Measurements from ENCODE around the gene MKRN2. TPM values are rescaled to one million over a fixed set of nuclear protein-coding genes. Genes with fewer than 3 reads are reported as not detected.
"Not testable (repeated sequence)": the region's sequence is repeated elsewhere in the genome, so short reads cannot be mapped to it uniquely, and the experiment has no call there.

MKRN2 gene
- total RNA-seq, 1 donor from 2014 or later: 22.3 TPM

DNA sequence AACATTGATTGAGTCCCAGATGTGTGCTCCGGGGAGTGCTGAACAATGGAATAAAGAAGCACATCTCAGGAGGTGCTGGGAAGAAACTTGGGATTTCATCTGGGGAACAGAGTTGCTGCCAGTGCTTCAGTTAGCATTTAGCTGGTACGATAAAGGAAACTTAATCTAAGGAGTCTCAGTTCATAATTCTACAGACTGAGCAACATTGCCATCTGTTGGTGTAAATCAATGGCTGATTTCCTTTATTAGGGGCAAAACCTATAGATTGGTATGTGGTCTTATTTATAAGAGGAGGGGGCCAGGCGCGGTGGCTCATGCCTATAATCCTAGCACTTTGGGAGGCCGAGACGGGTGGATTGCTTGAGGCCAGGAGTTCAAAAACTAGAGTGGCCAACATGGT, 20.5 kb upstream of the MKRN2 start:
- DNase-seq (no peak), ATAC-seq (ENCODE audit: low read depth) (no peak)
- ChIA-PET POLR2A (no interaction called here), CTCF (no interaction called here)
- no peak overlapping the region for H3K27ac Mint-ChIP-seq
- no peaks in the 10 kb centered on the region for H3K4me1 Mint-ChIP-seq
- no peaks in the 10 kb centered on the region for H3K27me3 Mint-ChIP-seq
- TF ChIP-seq, protein P1, sequence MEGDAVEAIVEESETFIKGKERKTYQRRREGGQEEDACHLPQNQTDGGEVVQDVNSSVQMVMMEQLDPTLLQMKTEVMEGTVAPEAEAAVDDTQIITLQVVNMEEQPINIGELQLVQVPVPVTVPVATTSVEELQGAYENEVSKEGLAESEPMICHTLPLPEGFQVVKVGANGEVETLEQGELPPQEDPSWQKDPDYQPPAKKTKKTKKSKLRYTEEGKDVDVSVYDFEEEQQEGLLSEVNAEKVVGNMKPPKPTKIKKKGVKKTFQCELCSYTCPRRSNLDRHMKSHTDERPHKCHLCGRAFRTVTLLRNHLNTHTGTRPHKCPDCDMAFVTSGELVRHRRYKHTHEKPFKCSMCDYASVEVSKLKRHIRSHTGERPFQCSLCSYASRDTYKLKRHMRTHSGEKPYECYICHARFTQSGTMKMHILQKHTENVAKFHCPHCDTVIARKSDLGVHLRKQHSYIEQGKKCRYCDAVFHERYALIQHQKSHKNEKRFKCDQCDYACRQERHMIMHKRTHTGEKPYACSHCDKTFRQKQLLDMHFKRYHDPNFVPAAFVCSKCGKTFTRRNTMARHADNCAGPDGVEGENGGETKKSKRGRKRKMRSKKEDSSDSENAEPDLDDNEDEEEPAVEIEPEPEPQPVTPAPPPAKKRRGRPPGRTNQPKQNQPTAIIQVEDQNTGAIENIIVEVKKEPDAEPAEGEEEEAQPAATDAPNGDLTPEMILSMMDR (IDR thresholded peaks at IDR 0.05): no peak
- no peak overlapping the region for H3K4me3 Mint-ChIP-seq
- peaks cover 32% of the 10 kb centered on the region for H3K36me3 Mint-ChIP-seq (ENCODE audit: low read depth)
- H3K9me3 Mint-ChIP-seq: no peaks in the 10 kb centered on the region
- intact Hi-C loops (cut with micrococcal nuclease): no loop called here

DNA sequence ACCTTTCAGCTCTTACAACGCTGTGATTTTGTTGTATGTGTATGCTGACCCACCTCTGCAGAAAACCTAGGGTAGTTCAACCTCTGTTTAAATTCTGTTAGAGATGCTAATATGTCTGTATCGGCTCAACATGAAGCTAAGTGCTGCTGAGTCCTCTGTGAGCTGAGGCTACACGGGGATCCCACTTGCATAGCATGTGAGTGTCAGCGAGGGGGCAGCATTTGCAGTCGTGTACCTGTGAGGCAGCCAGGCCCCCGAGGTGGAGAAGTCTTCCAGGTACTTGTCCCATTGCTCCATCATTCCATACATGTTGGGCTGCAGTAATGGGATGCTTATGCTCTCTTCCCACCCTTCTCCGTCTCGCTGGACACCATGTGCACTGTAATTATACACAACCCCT, 15.3 kb upstream of the MKRN2 start:
- Mint-ChIP-seq H3K4me1 (no peaks in the 10 kb centered on the region), H3K27ac (no peak overlapping the region), H3K36me3 (ENCODE audit: low read depth) (peaks cover 4% of the 10 kb centered on the region), H3K27me3 (no peaks in the 10 kb centered on the region), H3K9me3 (no peaks in the 10 kb centered on the region), H3K4me3 (no peak overlapping the region)
- no peak for DNase-seq
- CTCF ChIA-PET: no interaction called here
- TF ChIP-seq, protein P1 (IDR thresholded peaks at IDR 0.05): no peak
- POLR2A ChIA-PET: no interaction called here
- no peak for ATAC-seq (ENCODE audit: low read depth)
- intact Hi-C loops (cut with micrococcal nuclease): loop anchor here (5.0 kb wide), 1 partner anchor 181 kb away; no protein-coding TSS in a partner anchor

DNA sequence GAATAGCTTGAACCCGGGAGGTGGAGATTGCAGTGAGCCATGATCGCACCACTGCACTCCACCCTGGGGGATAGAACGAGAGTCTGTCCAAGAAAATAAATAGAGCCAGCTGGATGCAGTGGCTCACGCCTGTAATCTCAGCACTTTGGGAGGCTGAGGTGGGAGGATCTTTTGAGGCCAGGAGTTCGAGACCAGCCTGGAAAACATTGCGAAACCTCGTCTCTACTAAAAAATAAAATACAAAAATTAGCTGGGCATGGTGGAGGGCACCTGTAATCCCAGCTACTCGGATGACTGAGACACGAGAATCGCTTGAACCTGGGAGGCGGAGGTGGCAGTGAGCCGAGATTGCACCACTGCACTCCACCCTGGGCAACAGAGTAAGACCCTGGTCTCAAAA, 13.4 kb upstream of the MKRN2 start:
- POLR2A ChIA-PET, H3K4me1 Mint-ChIP-seq, H3K4me3 Mint-ChIP-seq: not testable (repeated sequence)

DNA sequence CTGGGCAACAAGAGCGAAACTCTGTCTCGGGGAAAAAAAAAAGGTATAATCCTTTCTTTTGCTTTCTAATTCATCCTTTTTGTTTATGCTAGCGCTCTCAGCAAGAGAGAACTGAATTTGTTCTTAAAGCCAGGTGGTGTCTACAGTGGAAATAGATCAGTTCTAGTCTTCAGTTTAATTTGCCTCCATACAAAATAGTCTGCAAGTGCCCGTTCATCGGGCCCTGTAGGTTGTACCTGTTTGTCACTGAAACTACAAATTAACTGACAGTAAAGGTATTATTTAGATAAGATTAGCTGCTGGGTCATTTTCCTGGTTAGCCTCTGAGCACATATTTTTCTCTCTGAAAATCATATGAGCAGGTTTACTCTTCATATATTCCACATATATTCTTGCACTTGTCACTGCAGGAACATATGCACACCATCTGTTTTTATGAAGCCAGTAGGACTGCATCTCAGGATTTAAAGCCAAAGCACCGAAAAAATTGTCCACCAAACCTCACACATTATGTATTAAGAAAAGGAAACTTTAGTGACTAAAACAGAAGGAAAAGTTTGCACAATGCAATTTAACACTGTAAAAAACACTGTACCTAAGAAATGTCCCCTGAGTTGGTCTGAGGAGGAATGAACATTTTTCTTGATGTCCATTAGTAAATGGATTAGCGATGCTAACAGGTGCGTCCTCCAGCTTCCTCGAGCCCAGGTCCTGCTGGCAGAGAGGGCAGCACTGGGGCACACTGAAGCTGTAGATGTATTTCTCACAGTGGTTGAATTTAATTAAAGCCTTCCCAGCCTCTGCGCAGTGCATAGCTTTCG, 12.0 kb upstream of the MKRN2 start:
- no peak for ATAC-seq (ENCODE audit: low read depth)
- no peaks in the 10 kb centered on the region for H3K9me3 Mint-ChIP-seq
- peaks cover 2% of the 10 kb centered on the region for H3K27me3 Mint-ChIP-seq
- no peak for DNase-seq
- H3K36me3 Mint-ChIP-seq (ENCODE audit: low read depth): no peaks in the 10 kb centered on the region
- H3K4me3 Mint-ChIP-seq: no peak overlapping the region
- H3K27ac Mint-ChIP-seq: no peak overlapping the region
- ChIA-PET POLR2A (interaction anchor here (0.6 kb wide), 1 partner anchor 16 kb away, joined by 3 read pairs; no protein-coding TSS in a partner anchor), CTCF (interaction anchor here (1.4 kb wide), 1 partner anchor 28 kb away, joined by 3 read pairs; no protein-coding TSS in a partner anchor)
- intact Hi-C loops (cut with micrococcal nuclease): loop anchor here (5.0 kb wide), 1 partner anchor 177 kb away; no protein-coding TSS in a partner anchor
- H3K4me1 Mint-ChIP-seq: no peaks in the 10 kb centered on the region
- TF ChIP-seq, protein P1 (IDR thresholded peaks at IDR 0.05): no peak

More for the DNA sequence above, 13.4 kb upstream of the MKRN2 start:
- H3K9me3 Mint-ChIP-seq; H3K36me3 Mint-ChIP-seq (ENCODE audit: low read depth); ATAC-seq (ENCODE audit: low read depth); H3K27ac Mint-ChIP-seq; H3K27me3 Mint-ChIP-seq; DNase-seq: not testable (repeated sequence)
- intact Hi-C loops (cut with micrococcal nuclease): loop anchor here (5.0 kb wide), 1 partner anchor 179 kb away; no protein-coding TSS in a partner anchor
- CTCF ChIA-PET: interaction anchor here (1.1 kb wide), 1 partner anchor 177 kb away, joined by 3 read pairs; no protein-coding TSS in a partner anchor

DNA sequence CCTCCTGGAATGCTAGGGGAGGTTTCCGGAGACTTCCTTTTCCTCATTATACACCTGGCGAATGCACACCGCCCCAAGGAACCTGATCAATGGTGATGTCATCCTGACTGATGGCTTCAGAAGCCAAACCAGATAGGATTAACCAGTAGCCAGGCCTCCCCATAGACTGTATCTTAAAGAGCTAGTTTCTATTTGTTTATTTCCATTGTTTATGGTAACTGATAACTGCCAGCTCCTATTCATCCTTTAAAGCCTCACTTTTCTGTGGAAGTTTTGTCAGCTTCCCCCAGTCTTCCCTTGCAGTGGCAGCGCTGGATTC, 11.5 kb upstream of the MKRN2 start, which contains the start of gene MKRN2OS:
TSS of gene MKRN2OS (minus strand) at position 27 of the 319 bp plus-strand sequence. CDS start 35 bp downstream, outside the sequence.
- intact Hi-C loops (cut with micrococcal nuclease): no loop called here
- Mint-ChIP-seq H3K4me3 (no peak within 1 kb of the TSS), H3K9me3 (no peaks in the 10 kb centered on the region), H3K27ac (no peak within 1 kb of the TSS), H3K27me3 (peaks cover 6% of the 10 kb centered on the region), H3K36me3 (ENCODE audit: low read depth) (no peaks in the 10 kb centered on the region), H3K4me1 (no peaks in the 10 kb centered on the region)
- POLR2A ChIA-PET: interaction anchor here (1.3 kb wide), 1 partner anchor 62 kb away, joined by 3 read pairs; the partner anchor contains the start of gene TSEN2
- DNase-seq (no peak), ATAC-seq (ENCODE audit: low read depth) (no peak)
- TF ChIP-seq, protein P1 (IDR thresholded peaks at IDR 0.05): no peak
- CTCF ChIA-PET: interaction anchor here (1.4 kb wide), 1 partner anchor 28 kb away, joined by 3 read pairs; no protein-coding TSS in a partner anchor
